SK-N-MC (cell line): ENCODE measurements around the gene CIRBP.

Experiments used
- DNase-seq: peaks from one replicate; pipeline ENCODE4 v3.0.0-alpha.2; 2011; ENCODE audit warnings: low read depth, low spot score
- H3K27ac ChIP-seq: fragments of 200-600 bp; sonication (generic); 2 replicates; pipeline ENCODE4 v1.5.1; 2016; ENCODE audit warnings: mixed run types
- H3K36me3 ChIP-seq: fragments of 200-600 bp; sonication (generic); 2 replicates; pipeline ENCODE4 v1.6.1; 2017; ENCODE audit warnings: antibody characterized with exemption, low read length, mixed read lengths; ENCODE audit not compliant: insufficient read depth
- H3K4me3 ChIP-seq: fragments of 200-600 bp; sonication (generic); 2 replicates; pipeline ENCODE4 v1.5.1; 2016
- H3K9ac ChIP-seq: fragments of 200-600 bp; sonication (generic); 2 replicates; pipeline ENCODE4 v1.8.0; 2017; ENCODE audit warnings: mixed run types, mixed read lengths; ENCODE audit not compliant: insufficient read length
- H3K9me3 ChIP-seq: fragments of 200-600 bp; sonication (generic); 2 replicates; pipeline ENCODE4 v1.6.1; 2017; ENCODE audit warnings: low read depth, mild to moderate bottlenecking, antibody characterized with exemption, low read length, moderate library complexity, mixed read lengths
- EZH2 ChIP-seq: fragments of 200-600 bp; sonication (generic); IDR thresholded peaks from one replicate; pipeline ENCODE4 v1.6.1; 2017; ENCODE audit warnings: antibody characterized with exemption
- FOXP2 ChIP-seq: optimal IDR thresholded peaks from 2 replicates; pipeline ENCODE3; 2011; ENCODE audit warnings: mild to moderate bottlenecking, moderate library complexity; ENCODE audit not compliant: insufficient read depth; ENCODE audit errors: extremely low read length, control extremely low read depth
- POLR2AphosphoS5 ChIP-seq: IDR thresholded peaks from 2 replicates; pipeline ENCODE4 v1.6.1; 2012; ENCODE audit warnings: mild to moderate bottlenecking, low read depth, low read length, borderline replicate concordance

The CIRBP gene

GRCh38 chr19:1224047-1224825 lies 44.9 kb upstream of the CIRBP start:
- H3K4me3 ChIP-seq = no peak overlapping the region
- TF ChIP-seq EZH2 (no peak), FOXP2 (no peak), POLR2AphosphoS5 (no peak)
- no peak overlapping the region for H3K9ac ChIP-seq
- no peak for DNase-seq
- no peak overlapping the region for H3K27ac ChIP-seq
- no peaks in the 10 kb centered on the region; the same call in 1 of the 2 replicates for H3K36me3 ChIP-seq
- H3K9me3 ChIP-seq = no peaks in the 10 kb centered on the region

- Histone ChIP-seq H3K27ac (no peak overlapping the region), H3K36me3 (no peaks in the 10 kb centered on the region; the same call in 1 of the 2 replicates), H3K9me3 (no peaks in the 10 kb centered on the region), H3K9ac (no peak overlapping the region), H3K4me3 (no peak overlapping the region)
- no peak for TF ChIP-seq EZH2
- TF ChIP-seq POLR2AphosphoS5 = no peak
- no peak for TF ChIP-seq FOXP2
- no peak for DNase-seq
Measured at GRCh38 chr19:1224847-1225246, 44.3 kb upstream of the CIRBP start.

- no peak overlapping the region for H3K9ac ChIP-seq
- TF ChIP-seq EZH2 = no peak
- TF ChIP-seq POLR2AphosphoS5 = no peak
- TF ChIP-seq FOXP2 = no peak
- no peaks in the 10 kb centered on the region; the same call in 1 of the 2 replicates for H3K36me3 ChIP-seq
- no peak overlapping the region for H3K27ac ChIP-seq
- no peak for DNase-seq
- no peaks in the 10 kb centered on the region for H3K9me3 ChIP-seq
- H3K4me3 ChIP-seq = no peak overlapping the region
Measured at GRCh38 chr19:1225440-1226226, 43.5 kb upstream of the CIRBP start.

GRCh38 chr19:1226227-1226518 lies 43.0 kb upstream of the CIRBP start:
- TF ChIP-seq EZH2 (no peak), POLR2AphosphoS5 (no peak), FOXP2 (no peak)
- no peak overlapping the region for H3K27ac ChIP-seq
- no peaks in the 10 kb centered on the region; the same call in 1 of the 2 replicates for H3K36me3 ChIP-seq

GRCh38 chr19:1226522-1227303 lies 42.4 kb upstream of the CIRBP start:
- DNase-seq = no peak
- Histone ChIP-seq H3K27ac (no peak overlapping the region), H3K9me3 (no peaks in the 10 kb centered on the region), H3K9ac (no peak overlapping the region), H3K4me3 (no peak overlapping the region), H3K36me3 (no peaks in the 10 kb centered on the region; the same call in 1 of the 2 replicates)
- TF ChIP-seq POLR2AphosphoS5 = no peak
- TF ChIP-seq FOXP2 = no peak
- TF ChIP-seq EZH2 = no peak

More at GRCh38 chr19:1226227-1226518, 43.0 kb upstream of the CIRBP start:
- no peak for DNase-seq
- H3K9ac ChIP-seq = no peak overlapping the region
- no peaks in the 10 kb centered on the region for H3K9me3 ChIP-seq
- no peak overlapping the region for H3K4me3 ChIP-seq

GRCh38 chr19:1227304-1228054 lies 41.7 kb upstream of the CIRBP start:
- Histone ChIP-seq H3K4me3 (no peak overlapping the region), H3K36me3 (no peaks in the 10 kb centered on the region; the same call in 1 of the 2 replicates), H3K9me3 (no peaks in the 10 kb centered on the region), H3K9ac (no peak overlapping the region), H3K27ac (no peak overlapping the region)
- no peak for TF ChIP-seq EZH2
- no peak for TF ChIP-seq FOXP2
- TF ChIP-seq POLR2AphosphoS5 = no peak
- no peak for DNase-seq

GRCh38 chr19:1228161-1228957 lies 40.8 kb upstream of the CIRBP start:
- no peak overlapping the region for H3K27ac ChIP-seq
- H3K36me3 ChIP-seq = no peaks in the 10 kb centered on the region; the same call in 1 of the 2 replicates
- no peaks in the 10 kb centered on the region for H3K9me3 ChIP-seq
- H3K4me3 ChIP-seq = no peak overlapping the region
- no peak for TF ChIP-seq EZH2
- no peak for DNase-seq
- no peak overlapping the region for H3K9ac ChIP-seq
